ENCODE results near the gene PTPRD.

The PTPRD gene

DNA sequence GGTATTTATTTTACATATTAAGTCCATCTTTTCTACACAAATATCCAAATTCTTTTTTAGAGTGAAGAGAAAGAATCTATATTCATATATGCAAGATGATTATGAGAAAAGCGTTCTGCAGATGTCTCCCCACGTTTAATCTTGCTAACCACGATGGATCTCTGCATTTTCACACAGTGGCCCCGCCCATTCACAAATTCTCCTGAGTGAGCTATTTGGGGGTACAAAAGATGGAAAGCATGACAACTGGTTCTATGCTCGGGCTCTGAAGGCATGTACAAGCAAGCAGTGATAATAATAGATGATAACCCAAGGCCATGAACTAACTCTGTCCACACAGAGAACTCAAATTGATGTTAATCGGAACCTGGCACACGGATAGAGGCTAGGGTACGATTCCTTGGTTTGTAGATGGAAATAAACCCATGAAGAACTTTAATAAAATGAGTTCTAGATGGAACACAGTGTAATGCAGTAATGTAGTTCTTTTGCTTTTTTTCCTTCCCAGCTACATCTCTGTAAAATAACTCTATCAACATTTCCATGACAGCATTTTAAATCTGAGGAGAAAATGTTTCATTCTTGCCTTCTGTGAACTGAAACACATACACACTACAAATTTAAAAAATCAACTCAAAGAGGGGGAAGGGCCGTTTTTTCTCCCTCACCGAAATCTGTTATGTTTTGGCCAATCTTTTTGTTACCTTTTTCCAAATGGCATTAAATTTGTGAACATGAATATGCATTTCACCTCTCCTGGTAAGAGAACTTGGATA, 1961.5 kb downstream of the PTPRD start:
- no peak for DNase-seq

DNA sequence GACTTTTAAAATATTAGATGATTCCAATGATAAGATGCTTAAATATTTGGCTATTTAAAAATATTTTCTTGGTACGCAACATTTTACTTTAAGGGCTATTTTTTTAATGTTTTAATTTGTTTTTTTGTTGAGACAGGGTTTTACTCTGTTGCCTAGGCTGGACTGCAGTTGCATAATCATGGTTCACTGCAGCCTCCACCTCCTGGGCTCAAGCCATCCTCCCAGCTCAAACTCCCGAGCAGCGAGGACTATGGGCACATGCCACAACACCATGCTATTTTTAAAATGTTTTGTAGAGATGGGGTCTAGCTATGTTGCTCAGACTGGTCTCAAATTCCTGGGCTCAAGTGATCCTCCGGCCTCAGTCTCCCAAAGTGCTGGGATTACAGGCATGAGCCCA, 1963.0 kb downstream of the PTPRD start:
- DNase-seq = no peak

DNA sequence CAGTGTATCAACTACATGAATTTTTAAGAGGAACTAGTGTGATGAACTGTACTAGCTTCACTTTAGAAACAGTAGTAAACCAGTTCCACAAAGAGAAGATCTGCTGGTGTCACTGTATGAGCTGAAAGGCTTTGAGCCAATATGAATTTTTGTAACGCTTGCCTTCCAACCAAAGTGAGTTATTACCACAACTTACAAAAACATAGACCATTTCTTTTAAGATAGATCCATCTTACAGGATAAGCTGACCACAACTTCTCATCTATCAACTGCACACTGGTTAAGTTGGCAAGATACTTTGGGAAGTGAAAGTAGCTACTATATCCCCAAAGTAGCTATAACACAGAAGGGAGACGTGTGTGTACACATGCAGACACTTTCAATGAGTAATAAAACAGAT, 1963.6 kb downstream of the PTPRD start:
- DNase-seq = no peak

DNA sequence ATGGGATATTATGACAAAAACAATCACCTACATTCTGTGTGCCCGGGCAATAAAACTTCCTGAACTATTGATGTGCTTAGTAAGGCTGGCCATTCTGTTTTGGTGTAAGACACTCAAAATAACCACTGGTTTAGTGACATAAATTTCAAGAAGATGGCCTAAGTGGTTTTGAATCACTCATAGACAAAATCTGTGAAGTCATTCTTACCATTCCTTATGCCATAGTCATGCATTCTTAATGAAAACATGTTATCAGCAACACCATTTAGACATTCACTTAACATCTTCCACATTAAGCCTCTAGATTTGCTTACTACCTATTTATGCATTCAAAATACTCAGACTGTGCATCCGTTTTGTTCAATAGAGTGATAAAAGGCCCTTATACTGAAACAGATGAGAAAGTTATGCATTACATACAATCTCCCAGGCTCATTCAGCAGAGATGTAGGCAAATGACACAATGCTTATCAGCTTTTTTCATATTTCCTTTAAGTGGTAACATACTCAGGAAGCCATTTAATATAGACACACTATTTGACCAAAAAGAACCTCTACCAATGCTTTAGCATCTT, 1964.4 kb downstream of the PTPRD start:
- no peak for DNase-seq

DNA sequence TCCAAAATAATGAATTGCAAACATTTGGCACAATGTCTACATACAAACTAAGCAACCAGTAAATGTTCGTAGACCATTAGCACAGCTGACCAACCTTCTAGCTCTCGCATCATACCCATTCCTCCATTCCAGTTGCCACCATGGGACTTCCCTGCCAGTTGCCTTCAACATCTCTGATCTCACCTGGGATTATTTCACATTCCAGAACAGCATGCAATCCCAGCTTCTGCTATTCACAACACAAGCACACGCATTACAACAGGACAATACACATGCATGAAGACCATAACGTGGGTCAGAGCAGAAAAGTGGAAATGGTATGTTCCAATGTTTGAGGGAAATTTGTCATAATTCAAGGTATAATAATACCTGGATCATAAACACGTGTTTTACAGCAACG, 1965.0 kb downstream of the PTPRD start:
- no peak for DNase-seq

DNA sequence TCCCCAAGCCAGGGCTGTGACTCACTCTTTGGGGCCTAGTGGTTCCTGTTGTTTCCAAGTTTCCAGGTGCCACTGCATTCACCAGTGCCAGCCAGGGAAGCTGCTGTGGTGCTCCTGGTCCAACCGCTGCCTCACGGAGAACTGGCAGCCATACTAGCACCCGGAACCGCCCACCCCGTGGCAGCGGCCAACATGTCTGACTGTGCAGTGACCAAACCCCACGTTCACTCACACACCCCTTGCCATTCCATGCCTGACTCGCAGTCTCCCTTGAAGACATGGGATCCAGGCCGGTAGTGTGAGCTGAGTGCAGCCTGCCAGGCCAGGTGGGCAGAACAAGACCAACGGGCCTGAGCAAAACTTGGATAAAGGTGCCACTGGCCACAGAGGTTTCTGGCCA, 1968.2 kb downstream of the PTPRD start:
- no peak for DNase-seq

DNA sequence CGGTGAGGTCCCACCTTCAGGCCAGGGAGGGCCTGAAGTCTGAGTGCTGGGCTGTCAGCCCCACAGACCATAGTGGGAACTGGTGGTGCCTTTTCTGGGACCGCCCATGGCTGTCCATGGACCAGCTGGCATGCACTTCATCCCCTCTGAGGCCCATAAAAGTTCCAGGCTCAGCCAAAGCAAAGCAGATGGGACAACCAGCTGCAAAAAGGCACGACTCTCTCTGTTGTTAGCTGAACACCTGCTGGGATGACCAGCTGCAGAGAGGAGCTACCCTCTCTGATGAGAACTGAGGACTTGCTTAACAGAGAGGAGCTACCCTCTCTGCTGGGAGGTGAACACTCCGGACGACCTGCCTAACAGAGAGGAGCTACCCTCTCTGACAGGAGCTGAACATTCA, 1968.9 kb downstream of the PTPRD start:
- no peak for DNase-seq

DNA sequence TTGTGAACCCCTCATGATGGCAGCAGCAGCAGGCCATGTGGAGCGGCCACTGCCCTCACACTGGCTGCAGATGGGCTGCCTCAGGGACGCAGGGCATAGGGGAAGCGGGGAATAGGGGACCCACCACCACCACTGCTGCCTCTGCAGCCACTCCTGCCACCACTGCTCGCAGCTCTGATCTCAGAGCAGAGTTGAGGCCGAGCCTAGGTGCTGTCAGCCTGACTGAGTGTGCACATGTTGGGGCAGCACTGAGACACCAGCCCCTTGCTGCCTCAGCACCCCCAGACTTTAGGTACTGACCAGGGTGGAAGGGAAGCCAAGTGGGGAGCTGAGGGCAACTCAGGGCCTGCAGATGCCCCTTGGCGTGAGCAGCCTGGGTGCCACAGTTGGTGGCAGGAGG, 1969.3 kb downstream of the PTPRD start:
- DNase-seq = peak in 1 of 51 donors; percentile 3

DNA sequence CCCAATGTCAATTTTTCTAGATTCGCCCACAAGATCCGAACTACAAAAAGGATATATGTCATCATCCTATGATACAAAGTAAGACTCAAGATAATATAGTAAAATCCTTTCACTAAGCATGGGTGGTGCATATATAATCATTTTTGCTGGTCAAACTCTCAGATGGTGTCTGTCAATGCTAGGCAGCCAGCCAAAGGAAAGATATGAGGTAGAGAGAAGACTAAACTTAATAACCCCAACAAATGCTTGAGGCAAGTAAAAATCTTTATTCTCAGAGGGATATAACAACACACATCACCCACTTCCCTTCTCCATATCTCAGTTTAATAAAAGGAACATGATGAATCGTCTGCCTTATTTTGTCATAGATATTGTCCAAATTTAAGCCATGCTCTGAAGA, 1972.0 kb downstream of the PTPRD start:
- no peak for DNase-seq

DNA sequence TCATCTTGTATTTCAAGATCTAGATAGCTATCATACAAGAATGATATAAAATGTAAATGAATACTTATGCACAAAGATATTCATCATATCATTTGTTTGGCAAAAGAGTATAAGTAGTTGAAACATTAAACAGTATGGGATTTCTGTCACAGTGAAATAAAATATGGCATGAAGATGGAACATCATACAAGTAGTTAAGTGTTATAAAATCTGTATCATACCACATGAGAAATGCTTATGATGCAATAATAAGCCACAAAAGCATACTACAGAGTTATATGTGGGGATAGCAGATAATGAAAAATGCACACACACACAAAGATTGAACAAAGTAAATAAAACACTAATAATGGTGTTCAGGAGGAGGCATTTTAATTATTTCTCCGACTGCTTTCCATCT, 1975.2 kb downstream of the PTPRD start:
- no peak for DNase-seq

DNA sequence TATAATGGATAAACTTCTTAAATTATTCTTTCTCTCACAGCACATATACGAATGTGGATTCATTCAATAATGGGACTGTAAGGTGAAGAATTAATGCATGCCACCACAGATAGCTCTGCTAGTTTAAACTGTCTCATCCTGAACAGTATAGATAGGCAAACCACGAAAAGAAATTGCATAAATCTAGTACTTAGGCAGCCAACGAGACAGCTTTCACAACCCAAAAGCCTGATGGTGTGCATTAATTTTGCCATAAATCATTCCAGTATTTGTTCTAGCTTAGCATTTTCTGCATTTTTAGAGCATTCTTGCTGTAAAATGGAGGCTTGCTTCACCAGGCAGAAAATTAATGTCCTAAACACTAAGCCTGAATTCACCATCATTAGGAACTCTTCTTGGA, 1979.0 kb downstream of the PTPRD start:
- DNase-seq = no peak

DNA sequence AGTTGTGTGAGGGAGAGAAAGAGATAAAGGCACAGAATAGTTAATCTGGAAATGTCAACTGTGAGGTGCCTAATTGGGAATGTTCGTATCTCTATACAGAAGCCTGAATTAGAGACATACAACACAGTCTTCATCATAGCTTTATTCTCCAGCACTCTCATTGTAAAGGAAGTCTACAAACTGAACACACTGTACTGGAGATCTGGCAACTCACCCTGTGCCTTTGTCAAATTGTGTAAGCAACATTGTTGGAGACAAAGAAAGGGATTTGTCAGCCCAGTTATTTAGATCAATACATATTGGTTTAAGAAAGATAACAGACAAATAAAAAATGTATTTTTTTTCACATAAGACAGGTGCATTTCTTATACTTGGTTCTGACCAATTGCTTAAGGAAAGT, 1980.3 kb downstream of the PTPRD start:
- DNase-seq = peak in 1 of 51 donors; percentile 34

DNA sequence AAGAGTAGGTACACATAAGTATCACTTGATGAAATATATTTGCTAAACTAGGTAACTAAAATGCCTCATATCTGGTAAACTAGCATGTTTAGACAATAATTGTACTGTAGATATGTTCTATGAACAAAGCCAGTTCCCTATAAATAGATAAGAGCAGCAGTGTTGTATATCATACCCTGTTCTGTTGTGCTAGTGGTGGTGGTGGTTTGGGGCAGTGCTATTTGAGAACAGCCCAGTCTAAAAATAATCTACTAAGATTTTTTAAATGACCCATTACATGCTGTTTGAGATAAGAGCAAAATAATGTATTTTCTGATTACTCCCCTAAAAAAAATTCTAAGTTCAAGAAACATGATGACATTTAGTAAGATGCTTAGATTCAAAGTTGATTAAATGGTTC, 1984.0 kb downstream of the PTPRD start:
- no peak for DNase-seq

DNA sequence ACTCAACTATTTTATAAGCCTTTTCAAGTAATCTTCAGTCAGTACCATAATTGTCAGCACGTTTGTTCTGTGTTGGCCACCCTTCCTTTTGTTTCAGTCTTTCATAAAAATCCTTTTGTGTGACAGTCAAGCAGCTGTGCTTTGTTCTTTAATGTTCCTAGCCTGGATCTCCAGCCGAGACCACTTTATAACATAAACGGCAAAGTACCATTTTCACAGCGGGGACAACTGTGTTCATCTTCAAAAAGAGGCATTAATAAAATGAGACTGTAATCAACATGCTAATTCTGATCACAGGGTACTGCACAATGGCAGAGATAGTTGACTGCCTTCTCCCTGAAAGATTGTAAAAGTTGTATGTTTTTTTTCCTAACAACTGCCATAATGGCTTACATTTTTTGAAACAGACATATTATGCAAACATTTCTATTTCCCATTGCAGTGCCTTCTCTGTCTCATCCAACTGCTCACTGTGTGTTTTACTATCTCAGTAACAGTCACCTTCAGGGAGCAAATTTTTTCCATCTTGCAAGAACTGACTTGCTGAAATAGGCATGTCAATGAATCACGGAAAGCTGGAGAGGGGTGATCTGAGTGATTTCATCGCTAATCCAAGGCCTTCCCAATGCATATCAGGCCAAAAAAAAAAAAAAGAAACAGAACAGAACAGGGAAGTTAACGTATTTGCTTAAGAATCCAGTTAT, 1984.7 kb downstream of the PTPRD start:
- DNase-seq = peak in 2 of 51 donors; percentile 37 to 39

DNA sequence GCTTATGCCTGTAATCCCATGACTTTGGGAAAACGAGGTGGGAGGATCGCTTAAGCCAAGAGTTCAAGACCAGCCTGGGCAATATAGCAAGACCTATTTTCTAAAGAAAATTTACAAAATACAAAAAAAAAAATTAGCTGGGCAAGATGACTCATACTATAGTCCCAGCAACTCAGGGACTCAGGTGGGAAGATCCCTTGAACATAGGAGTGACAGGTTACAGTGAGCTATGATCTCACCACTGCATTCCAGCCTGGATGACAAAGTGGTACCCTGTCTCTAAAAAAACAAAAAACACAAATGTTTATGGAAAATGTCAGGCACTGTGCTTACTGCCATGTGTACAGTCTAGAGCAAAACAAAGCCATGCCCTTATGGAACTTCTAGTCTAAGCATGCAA, 1989.9 kb downstream of the PTPRD start:
- DNase-seq = no peak

DNA sequence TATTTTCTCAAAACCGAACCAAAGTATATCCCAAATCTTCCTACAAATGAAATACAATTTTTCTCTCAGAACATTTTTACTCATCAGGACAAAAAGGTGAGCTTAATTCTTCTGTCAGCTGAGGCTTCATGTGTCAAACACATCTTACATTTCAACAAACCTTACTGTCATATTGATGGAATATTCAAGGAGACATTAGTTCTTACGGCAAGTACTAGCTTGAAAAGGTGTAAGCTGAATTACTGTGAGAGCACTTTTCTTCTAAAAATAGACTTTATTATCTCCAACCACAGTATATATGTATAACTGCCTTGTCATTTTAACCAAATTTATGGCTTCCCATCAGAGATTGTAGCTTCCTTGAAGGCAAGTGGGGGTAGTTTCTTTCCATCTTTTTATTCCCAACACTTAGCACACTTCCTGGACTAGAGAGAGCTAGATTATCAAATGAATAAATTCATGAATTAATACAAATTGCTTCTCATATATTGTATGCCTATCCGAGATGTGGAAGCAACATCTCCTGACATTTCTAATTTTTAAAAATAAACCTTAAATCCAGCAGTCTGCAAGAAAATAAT, 1990.5 kb downstream of the PTPRD start:
- DNase-seq = no peak

DNA sequence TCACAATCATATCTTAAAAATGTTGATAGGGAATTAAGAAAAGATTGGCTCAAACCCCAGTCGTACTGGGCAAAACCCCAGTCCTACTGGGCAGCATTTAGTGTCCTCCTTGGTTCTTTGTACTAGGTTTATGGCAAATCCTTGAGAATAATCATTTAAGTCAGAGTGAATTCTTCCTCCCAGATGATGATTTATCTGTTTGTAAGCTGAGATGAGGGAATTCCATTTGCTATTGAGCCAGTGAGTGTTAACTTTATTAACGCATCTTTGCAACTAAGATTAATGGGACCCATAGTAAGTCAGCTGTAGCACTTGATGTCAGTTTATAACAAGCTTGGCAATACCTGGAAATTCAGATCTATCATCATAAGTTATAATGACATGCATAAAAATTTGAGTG, 1991.4 kb downstream of the PTPRD start:
- no peak for DNase-seq

DNA sequence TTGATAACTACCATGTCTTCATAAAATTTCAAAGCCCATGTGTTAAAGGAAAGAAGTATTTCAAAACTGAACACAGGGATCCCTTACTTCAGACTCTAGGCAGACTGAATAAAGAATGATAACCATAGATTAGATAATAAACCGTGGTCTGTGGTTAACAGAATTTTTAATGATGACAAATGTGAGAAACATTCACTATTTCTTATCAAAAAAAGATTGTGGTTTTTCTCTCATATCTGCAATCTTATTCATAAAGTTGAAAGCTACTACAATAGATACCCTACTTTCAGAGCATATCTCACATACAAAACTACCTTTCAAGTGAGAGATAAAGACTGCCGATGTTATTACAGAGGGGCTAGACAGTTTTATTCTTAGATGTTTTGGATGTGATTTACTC, 1996.4 kb downstream of the PTPRD start:
- DNase-seq = no peak

DNA sequence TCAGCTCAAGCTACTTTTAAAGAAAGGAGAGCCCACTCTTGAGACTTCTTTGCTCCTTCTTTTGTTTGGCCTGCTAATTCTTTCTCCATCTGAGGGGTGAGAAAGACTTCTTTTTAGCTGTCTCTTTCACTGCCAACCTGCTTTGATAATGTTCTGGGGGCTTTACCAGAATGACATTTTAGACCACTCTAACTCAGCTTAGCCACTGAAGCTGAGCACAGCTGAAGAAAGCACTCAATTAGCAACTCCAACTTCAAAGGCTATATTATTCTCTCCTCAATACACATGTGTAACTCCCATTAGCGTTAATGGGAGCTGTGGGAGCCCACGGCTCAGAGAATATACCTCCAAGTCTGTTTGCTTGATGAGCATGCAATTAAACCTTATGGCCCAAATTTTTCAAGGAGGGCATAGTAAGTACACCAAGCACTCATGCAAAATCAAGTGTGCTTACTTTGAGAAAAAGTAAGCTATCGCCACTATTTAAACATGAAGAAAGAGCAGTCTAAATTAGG, 1997.8 kb downstream of the PTPRD start:
- no peak for DNase-seq

DNA sequence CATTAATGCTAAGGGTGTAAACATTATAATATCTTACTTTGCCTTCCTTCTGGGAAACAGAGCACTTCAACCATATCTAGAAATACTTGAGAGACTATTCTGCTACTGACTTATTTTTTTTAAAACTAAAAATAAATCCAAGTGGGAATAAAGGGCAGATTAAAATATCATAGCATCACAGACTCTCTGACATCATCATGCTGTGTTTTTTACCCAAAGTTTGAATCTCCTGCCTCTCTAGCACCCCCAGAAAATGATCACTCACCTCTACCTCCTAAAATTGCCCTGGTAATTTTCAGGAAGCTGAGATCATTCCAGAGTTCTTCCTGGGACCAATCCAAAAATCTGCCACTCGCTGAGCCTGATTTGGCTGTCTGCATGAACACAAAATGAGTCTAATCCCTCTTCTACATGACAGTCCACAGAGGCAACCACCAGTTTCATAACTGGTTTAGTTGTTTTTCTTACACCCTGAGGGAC, 1999.4 kb downstream of the PTPRD start:
- no peak for DNase-seq

DNA sequence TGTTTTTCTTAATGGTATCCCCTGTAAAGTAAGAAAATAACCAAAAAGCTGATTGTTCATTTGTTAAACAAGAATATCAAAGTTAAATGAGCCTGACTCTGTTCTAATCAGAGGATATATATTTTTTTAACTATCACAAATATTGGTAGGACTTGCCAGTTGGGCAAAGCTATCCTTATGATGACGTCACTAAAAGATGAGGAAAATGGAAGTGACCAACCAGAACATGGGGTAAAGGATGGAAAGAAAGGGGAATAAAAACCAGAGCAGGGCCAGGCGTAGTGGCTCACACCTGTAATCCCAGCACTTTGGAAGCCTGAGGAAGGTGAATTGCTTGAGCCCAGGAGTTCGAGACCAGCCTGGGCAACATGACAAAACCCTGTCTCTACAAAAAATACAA, 2001.6 kb downstream of the PTPRD start:
- DNase-seq = no peak

DNA sequence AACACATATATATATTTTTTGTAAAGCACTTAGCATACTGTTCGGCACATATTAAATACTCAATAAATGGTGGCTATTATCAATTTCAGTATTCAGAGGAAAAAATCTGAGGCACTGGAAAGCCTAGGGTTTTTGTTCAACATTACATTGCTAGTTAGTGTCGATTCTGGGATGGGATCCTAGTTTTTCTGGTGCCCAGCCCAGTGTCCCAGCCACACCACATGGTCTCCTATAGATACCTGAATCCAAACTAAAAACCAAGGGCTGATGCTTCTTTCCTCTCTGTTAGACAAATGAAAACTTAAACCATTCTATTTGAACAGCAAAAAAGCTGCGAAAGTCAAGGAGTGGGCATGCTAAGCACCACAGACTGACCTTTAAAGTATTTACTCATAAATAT, 2002.5 kb downstream of the PTPRD start:
- DNase-seq = no peak
